ENCODE data around the gene SIAE. TPM values are rescaled to one million over a fixed set of nuclear protein-coding genes. Genes with fewer than 3 reads are reported as not detected.

The SIAE gene
- total and polyA plus RNA-seq, 4 donors, result 6.4 to 33.9 (median 11.3) TPM

DNA sequence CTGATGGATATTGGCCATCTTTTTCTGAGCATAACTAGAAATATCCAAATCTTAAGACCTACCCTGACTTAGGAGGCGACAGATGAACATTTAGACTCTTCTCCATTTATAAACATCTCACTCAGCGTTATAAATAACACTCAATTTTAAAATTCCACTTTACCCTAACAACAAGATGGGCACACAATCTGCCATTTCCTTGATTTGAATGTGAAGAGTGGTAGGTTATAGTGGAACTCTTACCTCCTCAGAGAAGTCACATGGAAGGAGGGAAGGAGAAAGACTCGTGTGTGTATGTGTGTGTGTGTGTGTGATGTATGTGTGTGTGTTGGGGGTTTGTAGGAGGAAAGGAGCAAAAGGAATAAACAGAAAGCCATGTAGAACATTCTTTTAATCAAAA, 15.0 kb downstream of the SIAE start:
- WGBS, result 92% methylated on average over 3 of the region's 3 CpGs
- TF ChIP-seq FOXA1 (IDR thresholded peaks at IDR 0.05) (no peak), SP1 (IDR thresholded peaks at IDR 0.05) (no peak), GABPA (IDR thresholded peaks at IDR 0.05 in 1 of 2, conservative IDR thresholded peaks at IDR 0.05 in 1 of 2) (no peak), HNF4G (IDR thresholded peaks at IDR 0.05) (no peak)
- TF ChIP-seq, protein P1, sequence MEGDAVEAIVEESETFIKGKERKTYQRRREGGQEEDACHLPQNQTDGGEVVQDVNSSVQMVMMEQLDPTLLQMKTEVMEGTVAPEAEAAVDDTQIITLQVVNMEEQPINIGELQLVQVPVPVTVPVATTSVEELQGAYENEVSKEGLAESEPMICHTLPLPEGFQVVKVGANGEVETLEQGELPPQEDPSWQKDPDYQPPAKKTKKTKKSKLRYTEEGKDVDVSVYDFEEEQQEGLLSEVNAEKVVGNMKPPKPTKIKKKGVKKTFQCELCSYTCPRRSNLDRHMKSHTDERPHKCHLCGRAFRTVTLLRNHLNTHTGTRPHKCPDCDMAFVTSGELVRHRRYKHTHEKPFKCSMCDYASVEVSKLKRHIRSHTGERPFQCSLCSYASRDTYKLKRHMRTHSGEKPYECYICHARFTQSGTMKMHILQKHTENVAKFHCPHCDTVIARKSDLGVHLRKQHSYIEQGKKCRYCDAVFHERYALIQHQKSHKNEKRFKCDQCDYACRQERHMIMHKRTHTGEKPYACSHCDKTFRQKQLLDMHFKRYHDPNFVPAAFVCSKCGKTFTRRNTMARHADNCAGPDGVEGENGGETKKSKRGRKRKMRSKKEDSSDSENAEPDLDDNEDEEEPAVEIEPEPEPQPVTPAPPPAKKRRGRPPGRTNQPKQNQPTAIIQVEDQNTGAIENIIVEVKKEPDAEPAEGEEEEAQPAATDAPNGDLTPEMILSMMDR (IDR thresholded peaks at IDR 0.05; ENCODE audit: low read depth, low read length, missing input control), result no peak
- no peaks in the 10 kb centered on the region for H3K27me3 ChIP-seq (ENCODE audit: control insufficient read depth in 4 of 4, insufficient read depth in 4 of 4, low read length in 3 of 4)
- no peak overlapping the region for H3K9ac ChIP-seq (ENCODE audit: low read depth in 1 of 2, low read length in 2 of 2)
- no peaks in the 10 kb centered on the region for H3K9me3 ChIP-seq (ENCODE audit: control insufficient read depth in 4 of 4, low read length in 3 of 4)
- peaks cover 2 to 6% (median 2%) of the 10 kb centered on the region in 4 donors for H3K36me3 ChIP-seq (ENCODE audit: control insufficient read depth in 4 of 4, insufficient read depth in 3 of 4, low read depth in 1 of 4, low read length in 3 of 4)
- no peaks in the 10 kb centered on the region for H3K4me1 ChIP-seq (ENCODE audit: control insufficient read depth in 4 of 4, insufficient read depth in 4 of 4, low read length in 3 of 4)
- H3K27ac ChIP-seq (ENCODE audit: low read depth in 1 of 2, low read length in 2 of 2), result no peak overlapping the region
- H3K4me3 ChIP-seq (ENCODE audit: low read depth in 1 of 3, low read length in 3 of 3), result no peak overlapping the region
- no peak for DNase-seq (ENCODE audit: low spot score)

DNA sequence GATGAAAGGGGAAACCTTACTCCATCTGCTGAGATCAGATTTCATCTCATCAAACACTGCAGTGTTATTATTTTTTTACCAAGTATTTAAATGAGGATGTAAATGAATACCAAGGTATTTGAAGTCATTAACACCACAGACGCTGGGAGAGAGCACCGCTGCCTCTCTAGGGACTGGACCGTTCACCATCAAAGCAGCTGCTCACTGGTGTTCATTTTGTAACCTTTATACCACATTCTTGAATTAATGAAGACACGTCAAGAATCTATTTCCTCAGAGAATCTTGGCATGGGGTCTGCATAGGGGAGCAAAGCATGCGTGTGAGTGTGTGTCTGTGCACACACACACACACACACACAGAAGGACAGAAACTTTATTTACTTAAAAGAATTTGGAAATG, 15.6 kb downstream of the SIAE start:
- TF ChIP-seq RAD21 (IDR thresholded peaks at IDR 0.05), result no peak
- no peak for TF ChIP-seq EGR1 (IDR thresholded peaks at IDR 0.05; ENCODE audit: low read depth in 2 of 2)
- no peak for TF ChIP-seq YY1 (IDR thresholded peaks at IDR 0.05)
- TF ChIP-seq, protein P1 (IDR thresholded peaks at IDR 0.05; ENCODE audit: low read depth, low read length, missing input control), result no peak
- TF ChIP-seq GABPA (IDR thresholded peaks at IDR 0.05 in 1 of 2, conservative IDR thresholded peaks at IDR 0.05 in 1 of 2), result no peak
- TF ChIP-seq, protein P2, sequence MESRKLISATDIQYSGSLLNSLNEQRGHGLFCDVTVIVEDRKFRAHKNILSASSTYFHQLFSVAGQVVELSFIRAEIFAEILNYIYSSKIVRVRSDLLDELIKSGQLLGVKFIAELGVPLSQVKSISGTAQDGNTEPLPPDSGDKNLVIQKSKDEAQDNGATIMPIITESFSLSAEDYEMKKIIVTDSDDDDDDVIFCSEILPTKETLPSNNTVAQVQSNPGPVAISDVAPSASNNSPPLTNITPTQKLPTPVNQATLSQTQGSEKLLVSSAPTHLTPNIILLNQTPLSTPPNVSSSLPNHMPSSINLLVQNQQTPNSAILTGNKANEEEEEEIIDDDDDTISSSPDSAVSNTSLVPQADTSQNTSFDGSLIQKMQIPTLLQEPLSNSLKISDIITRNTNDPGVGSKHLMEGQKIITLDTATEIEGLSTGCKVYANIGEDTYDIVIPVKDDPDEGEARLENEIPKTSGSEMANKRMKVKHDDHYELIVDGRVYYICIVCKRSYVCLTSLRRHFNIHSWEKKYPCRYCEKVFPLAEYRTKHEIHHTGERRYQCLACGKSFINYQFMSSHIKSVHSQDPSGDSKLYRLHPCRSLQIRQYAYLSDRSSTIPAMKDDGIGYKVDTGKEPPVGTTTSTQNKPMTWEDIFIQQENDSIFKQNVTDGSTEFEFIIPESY (IDR thresholded peaks at IDR 0.05), result no peak
- H3K27ac ChIP-seq (ENCODE audit: low read depth in 1 of 2, low read length in 2 of 2), result no peak overlapping the region
- H3K9me3 ChIP-seq (ENCODE audit: control insufficient read depth in 4 of 4, low read length in 3 of 4), result no peaks in the 10 kb centered on the region
- H3K36me3 ChIP-seq (ENCODE audit: control insufficient read depth in 4 of 4, insufficient read depth in 3 of 4, low read depth in 1 of 4, low read length in 3 of 4), result peaks cover 2 to 9% (median 4%) of the 10 kb centered on the region in 4 donors
- H3K4me3 ChIP-seq (ENCODE audit: low read depth in 1 of 3, low read length in 3 of 3), result no peak overlapping the region
- no peaks in the 10 kb centered on the region for H3K27me3 ChIP-seq (ENCODE audit: control insufficient read depth in 4 of 4, insufficient read depth in 4 of 4, low read length in 3 of 4)
- no peaks in the 10 kb centered on the region for H3K4me1 ChIP-seq (ENCODE audit: control insufficient read depth in 4 of 4, insufficient read depth in 4 of 4, low read length in 3 of 4)
- 91% methylated on average over 5 of the region's 5 CpGs for WGBS
- DNase-seq (ENCODE audit: low spot score), result no peak
- H3K9ac ChIP-seq (ENCODE audit: low read depth in 1 of 2, low read length in 2 of 2), result no peak overlapping the region

DNA sequence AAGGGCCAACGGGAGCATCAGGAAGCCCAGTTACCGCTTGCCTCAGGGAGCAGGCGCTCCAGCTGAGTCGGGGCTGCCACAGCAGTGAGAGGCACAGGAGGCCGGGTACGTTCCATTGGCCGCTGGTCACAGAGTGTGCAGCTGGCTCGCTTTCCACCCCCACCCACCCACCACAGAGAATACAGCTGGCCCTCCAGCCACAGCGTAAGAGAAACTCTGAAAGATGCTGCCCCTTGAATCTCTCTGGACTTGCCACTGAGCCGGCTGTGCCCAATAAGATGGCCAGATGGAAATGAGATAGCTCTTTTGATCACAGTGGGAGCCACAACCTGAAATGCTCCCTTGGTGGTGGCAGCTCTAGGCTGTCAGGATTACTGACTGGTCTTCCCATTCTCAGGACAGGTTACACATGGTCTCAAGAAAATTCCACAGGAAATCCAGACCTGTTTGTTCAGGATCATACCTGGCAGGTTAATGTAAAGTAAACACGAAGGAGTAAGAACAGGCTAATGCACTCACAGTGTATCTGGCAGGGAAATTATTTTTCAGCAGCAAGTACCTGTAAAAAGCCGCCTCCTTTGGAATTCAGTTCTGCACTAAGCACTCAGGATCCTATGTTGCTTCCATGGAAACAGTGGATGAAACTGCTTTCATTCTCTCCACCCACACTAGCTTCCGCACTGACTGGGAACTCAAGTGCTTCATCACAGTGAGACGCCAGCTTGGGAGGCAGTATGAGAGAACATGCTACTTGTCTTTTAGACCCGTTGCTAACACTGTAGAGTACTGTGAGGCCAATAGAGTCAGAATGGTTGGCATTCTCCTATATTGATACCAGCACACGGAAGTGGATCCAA, 16.5 kb downstream of the SIAE start:
- 86% methylated on average over 16 of the region's 16 CpGs for WGBS
- no peaks in the 10 kb centered on the region for H3K4me1 ChIP-seq (ENCODE audit: control insufficient read depth in 4 of 4, insufficient read depth in 4 of 4, low read length in 3 of 4)
- H3K9ac ChIP-seq (ENCODE audit: low read depth in 1 of 2, low read length in 2 of 2), result no peak overlapping the region
- H3K27ac ChIP-seq (ENCODE audit: low read depth in 1 of 2, low read length in 2 of 2), result no peak overlapping the region
- DNase-seq (ENCODE audit: low spot score), result no peak
- no peaks in the 10 kb centered on the region for H3K27me3 ChIP-seq (ENCODE audit: control insufficient read depth in 4 of 4, insufficient read depth in 4 of 4, low read length in 3 of 4)
- peaks cover 2 to 9% (median 4%) of the 10 kb centered on the region in 4 donors for H3K36me3 ChIP-seq (ENCODE audit: control insufficient read depth in 4 of 4, insufficient read depth in 3 of 4, low read depth in 1 of 4, low read length in 3 of 4)
- H3K9me3 ChIP-seq (ENCODE audit: control insufficient read depth in 4 of 4, low read length in 3 of 4), result no peaks in the 10 kb centered on the region
- no peak for TF ChIP-seq NR2F2 (IDR thresholded peaks at IDR 0.05)
- no peak overlapping the region for H3K4me3 ChIP-seq (ENCODE audit: low read depth in 1 of 3, low read length in 3 of 3)
